AG04450 (cell line): ENCODE results near the gene POLE. TPM values are rescaled to one million over a fixed set of nuclear protein-coding genes. Genes with fewer than 3 reads are reported as not detected.

Experiments used
- CTCF ChIA-PET: fragments of 300-600, 350-600 bp; formaldehyde crosslinking; extraction: SDS; loops from one replicate; lab custom pipeline; 2022; ENCODE audit warnings: antibody characterized with exemption, inconsistent platforms; lab: Charles Lee
- POLR2A ChIA-PET: fragments of 350-600 bp; formaldehyde crosslinking; extraction: SDS; loops from one replicate; lab custom pipeline; 2021; ENCODE audit warnings: antibody characterized with exemption, inconsistent platforms; lab: Yijun Ruan, JAX
- DNase-seq: peaks from one replicate; pipeline ENCODE4 v3.0.0-alpha.2; 2011; ENCODE audit warnings: low read depth, low spot score
- H3K27ac ChIP-seq: one replicate; pipeline ENCODE4 v1.5.1; 2012; ENCODE audit warnings: low read depth, low read length, control low read depth
- H3K27me3 ChIP-seq: one replicate; pipeline ENCODE4 v1.6.0; 2012; ENCODE audit warnings: low read length; ENCODE audit not compliant: control insufficient read depth, insufficient read depth
- H3K4me3 ChIP-seq: 2 replicates; pipeline ENCODE4 v1.5.1; 2011; ENCODE audit warnings: mild to moderate bottlenecking, low read depth, low read length, control low read depth
- H3K9me3 ChIP-seq: 2 replicates; pipeline ENCODE4 v1.5.1; 2012; ENCODE audit warnings: low read length; ENCODE audit not compliant: control insufficient read depth, insufficient read depth
- CTCF ChIP-seq: IDR thresholded peaks from 2 replicates; pipeline ENCODE4 v1.5.1; 2011; ENCODE audit warnings: low read depth, low read length, control low read depth, inconsistent platforms
- polyA plus RNA-seq: library from polyadenylated mRNA; depleted of rRNA; stranded (reverse); fragments of >200 nt; gene quantifications from 2 replicates; pipeline ENCODE4 v1.2.3, GENCODE V29; 2011

Gene POLE
- polyA plus RNA-seq, 1 experiment, result 4.1 TPM

GRCh38 chr12:132685400-132685799 lies 1.7 kb downstream of the POLE start:
- Histone ChIP-seq H3K9me3 (no peaks in the 10 kb centered on the region), H3K27me3 (no peaks in the 10 kb centered on the region), H3K4me3 (no peak overlapping the region), H3K27ac (no peak overlapping the region)
- ChIA-PET POLR2A (no interaction called here), CTCF (no interaction called here)
- TF ChIP-seq CTCF, result no peak
- no peak for DNase-seq

GRCh38 chr12:132677492-132677891 lies 9.7 kb downstream of the POLE start:
- no peak for DNase-seq
- Histone ChIP-seq H3K27ac (no peak overlapping the region), H3K9me3 (no peaks in the 10 kb centered on the region), H3K27me3 (no peaks in the 10 kb centered on the region), H3K4me3 (no peak overlapping the region)
- POLR2A ChIA-PET, result no interaction called here
- CTCF ChIA-PET, result no interaction called here
- no peak for TF ChIP-seq CTCF

GRCh38 chr12:132675757-132676432 lies 11.2 kb downstream of the POLE start:
- Histone ChIP-seq H3K27ac (no peak overlapping the region), H3K27me3 (no peaks in the 10 kb centered on the region), H3K9me3 (no peaks in the 10 kb centered on the region), H3K4me3 (no peak overlapping the region)
- no peak for DNase-seq
- ChIA-PET CTCF (no interaction called here), POLR2A (no interaction called here)
- TF ChIP-seq CTCF, result no peak

GRCh38 chr12:132674561-132674960 lies 12.6 kb downstream of the POLE start:
- ChIA-PET CTCF (no interaction called here), POLR2A (no interaction called here)
- Histone ChIP-seq H3K4me3 (no peak overlapping the region), H3K9me3 (no peaks in the 10 kb centered on the region), H3K27ac (no peak overlapping the region), H3K27me3 (no peaks in the 10 kb centered on the region)
- TF ChIP-seq CTCF, result no peak
- DNase-seq, result no peak

GRCh38 chr12:132673288-132674179 lies 13.6 kb downstream of the POLE start:
- DNase-seq, result no peak
- Histone ChIP-seq H3K9me3 (no peaks in the 10 kb centered on the region), H3K27me3 (no peaks in the 10 kb centered on the region), H3K4me3 (no peak overlapping the region), H3K27ac (no peak overlapping the region)
- CTCF ChIA-PET, result no interaction called here
- no peak for TF ChIP-seq CTCF
- POLR2A ChIA-PET, result no interaction called here
